Endothelial cell of umbilical vein (primary cell): ENCODE measurements around the gene ASXL2.
A peak's percentile ranks its signal among the peaks of the same experiment; 100 is the strongest.

Experiments used
- CTCF ChIP-seq, 2 donors: IDR thresholded peaks; 1 replicate in 1 of 2; 2 replicates in 1 of 2; pipeline ENCODE4 v1.5.1; 2011; ENCODE audit warnings: low read length in 2 of 2, mild to moderate bottlenecking in 2 of 2, moderate library complexity in 2 of 2, control low read depth in 1 of 2, inconsistent platforms in 1 of 2, low read depth in 1 of 2; ENCODE audit not compliant: insufficient read depth in 1 of 2; ENCODE audit errors: extremely low read depth in 1 of 2
- EZH2 ChIP-seq: IDR thresholded peaks from 2 replicates; pipeline ENCODE4 v1.6.1; 2012; ENCODE audit warnings: borderline replicate concordance, low read depth, mild to moderate bottlenecking, moderate library complexity, low read length, inconsistent platforms; ENCODE audit not compliant: severe bottlenecking
- FOS ChIP-seq: IDR thresholded peaks from 2 replicates; pipeline ENCODE4 v1.6.1; 2011; ENCODE audit warnings: mild to moderate bottlenecking, low read length, moderate library complexity, borderline replicate concordance; ENCODE audit not compliant: insufficient read depth
- GATA2 ChIP-seq: IDR thresholded peaks from 2 replicates; pipeline ENCODE4 v1.7.0; 2011; ENCODE audit warnings: low read depth, mild to moderate bottlenecking, moderate library complexity, mixed read lengths, low read length; ENCODE audit not compliant: insufficient read length, insufficient read depth
- JUN ChIP-seq: IDR thresholded peaks from 2 replicates; pipeline ENCODE4 v1.6.1; 2011; ENCODE audit warnings: borderline replicate concordance, low read depth; ENCODE audit not compliant: insufficient read length, insufficient read depth
- MAX ChIP-seq: IDR thresholded peaks from 2 replicates; pipeline ENCODE4 v1.6.1; 2011; ENCODE audit not compliant: insufficient read depth, insufficient read length
- MYC ChIP-seq: IDR thresholded peaks from one replicate; pipeline ENCODE4 v1.6.1; 2011; ENCODE audit warnings: mild to moderate bottlenecking, low read depth, low read length
- POLR2A ChIP-seq: IDR thresholded peaks from 2 replicates; pipeline ENCODE4 v1.6.1; 2012; ENCODE audit warnings: low read depth, mild to moderate bottlenecking, control low read depth, low read length
- POLR2AphosphoS5 ChIP-seq: IDR thresholded peaks from 2 replicates; pipeline ENCODE4 v1.6.1; 2012; ENCODE audit warnings: low read depth, mild to moderate bottlenecking, control low read depth, low read length, moderate library complexity; ENCODE audit not compliant: insufficient read depth

GRCh38 chr2:25740810-25741381, 137.4 kb downstream of the ASXL2 start:
- TF ChIP-seq EZH2 (no peak), CTCF (IDR thresholded peaks at IDR 0.05; ENCODE audit: extremely low read depth in 1 of 2, insufficient read depth in 1 of 2, low read depth in 1 of 2, low read length in 2 of 2) (no peak), POLR2A (no peak), FOS (no peak), POLR2AphosphoS5 (no peak), JUN (peak; percentile 15), MAX (no peak), GATA2 (no peak), MYC (no peak)
